ENCODE results near the gene QRICH1. TPM values are rescaled to one million over a fixed set of nuclear protein-coding genes. Genes with fewer than 3 reads are reported as not detected.

The QRICH1 gene
- total RNA-seq, 4 donors from 2014 or later: 79.8 to 342 (median 98.3) TPM

GRCh38 chr3:49133226-49133951 is 39.5 kb upstream of the QRICH1 start:
- H3K4me1 ChIP-seq: peaks cover 15 to 19% of the 10 kb centered on the region in 2 donors
- peak overlapping the region; percentile 6 to 93 (median 71) for H3K4me3 ChIP-seq (replicated peaks in 1 of 3)
- intact Hi-C loops (cut with DNase I): no loop called here
- DNase-seq: peak; percentile 88
- H3K27me3 ChIP-seq: no peaks in the 10 kb centered on the region
- no peaks in the 10 kb centered on the region for H3K9me3 ChIP-seq
- H3K27ac ChIP-seq: peak overlapping the region; percentile 82 to 94 (median 93)
- peak in 1 of 6 experiments; percentile 9 for TF ChIP-seq CTCF (IDR thresholded peaks at IDR 0.05)
- TF ChIP-seq POLR2A (IDR thresholded peaks at IDR 0.05): peak in 1 of 2 donors; percentile 23
- WGBS, 2 donors: 3 to 4% methylated on average over 25 to 30 of the region's 30 CpGs
- H3K36me3 ChIP-seq: peaks cover 12 to 19% of the 10 kb centered on the region in 2 donors

- peak within 1 kb of the TSS; percentile 82 to 94 (median 93) for H3K27ac ChIP-seq
- DNase-seq: peak; percentile 79 to 80
- WGBS, 2 donors: 9 to 11% methylated on average over 25 to 26 of the region's 28 CpGs
- H3K4me1 ChIP-seq: peaks cover 15 to 19% of the 10 kb centered on the region in 2 donors
- H3K27me3 ChIP-seq: no peaks in the 10 kb centered on the region
- H3K4me3 ChIP-seq (replicated peaks in 1 of 3): peak within 1 kb of the TSS; percentile 11 to 93 (median 71)
- no peaks in the 10 kb centered on the region for H3K9me3 ChIP-seq
- peak in 1 of 2 donors; percentile 59 for TF ChIP-seq POLR2A (IDR thresholded peaks at IDR 0.05)
- peak in 1 of 6 experiments; percentile 7 for TF ChIP-seq CTCF (IDR thresholded peaks at IDR 0.05)
- intact Hi-C loops (cut with DNase I): no loop called here
- H3K36me3 ChIP-seq: peaks cover 17 to 22% of the 10 kb centered on the region in 2 donors
These were observed 38.8 kb upstream of the QRICH1 start, which contains the start of gene LAMB2 for GRCh38 chr3:49132437-49133225. TSS of gene LAMB2 (minus strand) at chr3:49133050. CDS start at chr3:49132867, 183 bp downstream.

GRCh38 chr3:49132073-49132436 is 38.2 kb upstream of the QRICH1 start:
- no peak for DNase-seq
- Histone ChIP-seq H3K36me3 (peaks cover 22 to 24% of the 10 kb centered on the region in 2 donors), H3K27me3 (no peaks in the 10 kb centered on the region), H3K4me3 (replicated peaks in 1 of 3) (peak overlapping the region; percentile 11 to 93 (median 71)), H3K4me1 (peaks cover 15 to 19% of the 10 kb centered on the region in 2 donors), H3K27ac (peak overlapping the region; percentile 82 to 94 (median 93)), H3K9me3 (no peaks in the 10 kb centered on the region)
- TF ChIP-seq CTCF (IDR thresholded peaks at IDR 0.05) (no peak), POLR2A (IDR thresholded peaks at IDR 0.05) (no peak)
- intact Hi-C loops (cut with DNase I): no loop called here
- 47 to 55% methylated on average over 9 of the region's 9 CpGs for WGBS, 2 donors

GRCh38 chr3:49131576-49131975 is 37.7 kb upstream of the QRICH1 start:
- Histone ChIP-seq H3K36me3 (peaks cover 26 to 28% of the 10 kb centered on the region in 2 donors), H3K27ac (peak overlapping the region in 2 of 3 donors; percentile 82 to 93), H3K4me1 (peaks cover 15 to 19% of the 10 kb centered on the region in 2 donors), H3K4me3 (replicated peaks in 1 of 3) (peak overlapping the region in 1 of 3 donors; percentile 71), H3K9me3 (no peaks in the 10 kb centered on the region), H3K27me3 (no peaks in the 10 kb centered on the region)
- intact Hi-C loops (cut with DNase I): no loop called here
- WGBS, 2 donors: 96 to 97% methylated on average over 4 to 6 of the region's 6 CpGs
- TF ChIP-seq CTCF (IDR thresholded peaks at IDR 0.05) (no peak), POLR2A (IDR thresholded peaks at IDR 0.05) (no peak)
- DNase-seq: no peak
